Naive thymus-derived CD4-positive, alpha-beta T cell (primary cell): ENCODE measurements around the gene GAPDH. TPM values are rescaled to one million over a fixed set of nuclear protein-coding genes. Genes with fewer than 3 reads are reported as not detected.
"Not testable (repeated sequence)": the region's sequence is repeated elsewhere in the genome, so short reads cannot be mapped to it uniquely, and the experiment has no call there.

Experiments
- ATAC-seq: fragments of 150-1000 bp; cut with Tn5 transposase; 2 replicates; pipeline ENCODE4 v1.10.0; 2021; ENCODE audit warnings: mild to moderate bottlenecking, moderate library complexity
- CTCF ChIA-PET: fragments of 350-600 bp; sonication (Branson Sonifier 250); formaldehyde crosslinking; loops from one replicate; lab custom pipeline; 2021; ENCODE audit warnings: antibody characterized with exemption; lab: Charles Lee
- POLR2A ChIA-PET: fragments of 350-600 bp; sonication (Branson Sonifier 250); formaldehyde crosslinking; loops from one replicate; lab custom pipeline; 2021; ENCODE audit warnings: antibody characterized with exemption, inconsistent platforms; lab: Charles Lee
- DNase-seq, 9 donors: peaks; one replicate each; pipeline versions ENCODE4 v3.0.0 to v3.0.0-alpha.2; 2020 to 2022; ENCODE audit warnings: mixed read lengths in 1 of 9
- H3K27ac ChIP-seq: one replicate; pipeline ENCODE4 v1.7.0; 2013; ENCODE audit warnings: mild to moderate bottlenecking, low read depth, low read length, moderate library complexity
- H3K27me3 ChIP-seq, 2 donors: one replicate each; pipeline ENCODE4 v1.7.0; 2013; ENCODE audit warnings: low read length in 2 of 2, mild to moderate bottlenecking in 2 of 2, moderate library complexity in 2 of 2; ENCODE audit not compliant: control insufficient read depth in 2 of 2, insufficient read depth in 2 of 2
- H3K36me3 ChIP-seq, 3 experiments: 1 replicate in 2 of 3; 2 replicates in 1 of 3; pipeline ENCODE4 v1.7.0; 2013; ENCODE audit warnings: low read length in 3 of 3, mild to moderate bottlenecking in 3 of 3, moderate library complexity in 1 of 3; ENCODE audit not compliant: insufficient read depth in 3 of 3, control insufficient read depth in 2 of 3
- H3K4me1 ChIP-seq, 2 donors: one replicate each; pipeline ENCODE4 v1.7.0; 2013; ENCODE audit warnings: low read length in 2 of 2, mild to moderate bottlenecking in 2 of 2, moderate library complexity in 1 of 2; ENCODE audit not compliant: control insufficient read depth in 2 of 2, insufficient read depth in 2 of 2
- H3K4me3 ChIP-seq: 2 replicates; pipeline ENCODE4 v1.7.0; 2013; ENCODE audit warnings: mild to moderate bottlenecking, low read length
- H3K9me3 ChIP-seq, 3 experiments: 1 replicate in 2 of 3; 2 replicates in 1 of 3; pipeline ENCODE4 v1.7.0; 2013; ENCODE audit warnings: low read length in 3 of 3; ENCODE audit not compliant: control insufficient read depth in 2 of 3
- H3K27ac Mint-ChIP-seq, 9 donors: one replicate each; pipeline ENCODE4 v1.8.0; 2020 to 2022; ENCODE audit warnings: mixed read lengths in 9 of 9, mild to moderate bottlenecking in 8 of 9, moderate library complexity in 5 of 9, inconsistent platforms in 2 of 9
- H3K27me3 Mint-ChIP-seq, 5 donors: one replicate each; pipeline ENCODE4 v1.8.0; 2021 to 2022; ENCODE audit warnings: mixed read lengths in 5 of 5, mild to moderate bottlenecking in 1 of 5
- H3K36me3 Mint-ChIP-seq, 5 donors: one replicate each; pipeline ENCODE4 v1.8.0; 2020 to 2022; ENCODE audit warnings: mixed read lengths in 5 of 5, mild to moderate bottlenecking in 3 of 5, inconsistent platforms in 1 of 5
- H3K4me1 Mint-ChIP-seq, 7 donors: one replicate each; pipeline ENCODE4 v1.8.0; 2020 to 2022; ENCODE audit warnings: mixed read lengths in 7 of 7, mild to moderate bottlenecking in 3 of 7, inconsistent platforms in 1 of 7
- H3K4me3 Mint-ChIP-seq, 10 donors: one replicate each; pipeline ENCODE4 v1.8.0; 2020 to 2022; ENCODE audit warnings: mild to moderate bottlenecking in 10 of 10, mixed read lengths in 10 of 10, moderate library complexity in 6 of 10, inconsistent platforms in 2 of 10
- H3K9me3 Mint-ChIP-seq, 11 donors: one replicate each; pipeline ENCODE4 v1.8.0; 2020 to 2022; ENCODE audit warnings: mixed read lengths in 11 of 11, mild to moderate bottlenecking in 4 of 11, inconsistent platforms in 1 of 11, moderate library complexity in 1 of 11
- intact Hi-C, 2 donors: fragments of 100-400 bp; cut with micrococcal nuclease; formaldehyde crosslinking; loops; one replicate each; pipeline ENCODE4 v1.15.1; 2023
- polyA plus RNA-seq, 2 donors: library from polyadenylated mRNA; unstranded; fragments of 300-500 nt; fragmentation: Illumina TruSeq; gene quantifications; one replicate each; pipeline ENCODE4 v1.2.3, GENCODE V29; 2021
- total RNA-seq, 6 experiments: library from RNA in 5 of 6; stranded (reverse) in 5 of 6; gene quantifications; 1 replicate in 5 of 6; 2 replicates in 1 of 6; pipeline ENCODE4 v1.2.3 and lab custom pipeline; 2021 to 2026

The GAPDH gene
- total and polyA plus RNA-seq, 7 experiments from 2014 or later: 330 to 4,503 (median 970) TPM

DNA sequence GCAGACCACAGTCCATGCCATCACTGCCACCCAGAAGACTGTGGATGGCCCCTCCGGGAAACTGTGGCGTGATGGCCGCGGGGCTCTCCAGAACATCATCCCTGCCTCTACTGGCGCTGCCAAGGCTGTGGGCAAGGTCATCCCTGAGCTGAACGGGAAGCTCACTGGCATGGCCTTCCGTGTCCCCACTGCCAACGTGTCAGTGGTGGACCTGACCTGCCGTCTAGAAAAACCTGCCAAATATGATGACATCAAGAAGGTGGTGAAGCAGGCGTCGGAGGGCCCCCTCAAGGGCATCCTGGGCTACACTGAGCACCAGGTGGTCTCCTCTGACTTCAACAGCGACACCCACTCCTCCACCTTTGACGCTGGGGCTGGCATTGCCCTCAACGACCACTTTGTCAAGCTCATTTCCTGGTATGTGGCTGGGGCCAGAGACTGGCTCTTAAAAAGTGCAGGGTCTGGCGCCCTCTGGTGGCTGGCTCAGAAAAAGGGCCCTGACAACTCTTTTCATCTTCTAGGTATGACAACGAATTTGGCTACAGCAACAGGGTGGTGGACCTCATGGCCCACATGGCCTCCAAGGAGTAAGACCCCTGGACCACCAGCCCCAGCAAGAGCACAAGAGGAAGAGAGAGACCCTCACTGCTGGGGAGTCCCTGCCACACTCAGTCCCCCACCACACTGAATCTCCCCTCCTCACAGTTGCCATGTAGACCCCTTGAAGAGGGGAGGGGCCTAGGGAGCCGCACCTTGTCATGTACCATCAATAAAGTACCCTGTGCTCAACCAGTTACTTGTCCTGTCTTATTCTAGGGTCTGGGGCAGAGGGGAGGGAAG lies 3.5 kb downstream of the GAPDH start:
- not testable (repeated sequence) for H3K27me3 ChIP-seq

DNA sequence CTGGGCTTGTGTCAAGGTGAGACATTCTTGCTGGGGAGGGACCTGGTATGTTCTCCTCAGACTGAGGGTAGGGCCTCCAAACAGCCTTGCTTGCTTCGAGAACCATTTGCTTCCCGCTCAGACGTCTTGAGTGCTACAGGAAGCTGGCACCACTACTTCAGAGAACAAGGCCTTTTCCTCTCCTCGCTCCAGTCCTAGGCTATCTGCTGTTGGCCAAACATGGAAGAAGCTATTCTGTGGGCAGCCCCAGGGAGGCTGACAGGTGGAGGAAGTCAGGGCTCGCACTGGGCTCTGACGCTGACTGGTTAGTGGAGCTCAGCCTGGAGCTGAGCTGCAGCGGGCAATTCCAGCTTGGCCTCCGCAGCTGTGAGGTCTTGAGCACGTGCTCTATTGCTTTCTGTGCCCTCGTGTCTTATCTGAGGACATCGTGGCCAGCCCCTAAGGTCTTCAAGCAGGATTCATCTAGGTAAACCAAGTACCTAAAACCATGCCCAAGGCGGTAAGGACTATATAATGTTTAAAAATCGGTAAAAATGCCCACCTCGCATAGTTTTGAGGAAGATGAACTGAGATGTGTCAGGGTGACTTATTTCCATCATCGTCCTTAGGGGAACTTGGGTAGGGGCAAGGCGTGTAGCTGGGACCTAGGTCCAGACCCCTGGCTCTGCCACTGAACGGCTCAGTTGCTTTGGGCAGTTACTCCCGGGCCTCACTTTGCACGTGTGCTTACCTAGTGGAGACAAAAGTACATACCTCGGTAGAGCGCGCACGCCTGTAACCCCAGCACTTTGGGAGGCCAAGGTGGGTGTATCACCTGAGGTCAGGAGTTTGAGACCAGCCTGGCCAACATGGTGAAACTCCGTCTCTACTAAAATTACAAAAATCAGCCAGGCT lies 4.3 kb downstream of the GAPDH start:
- H3K4me1 ChIP-seq: peaks cover 27 to 36% of the 10 kb centered on the region in 2 donors
- POLR2A ChIA-PET: interaction anchor here (0.7 to 7.5 kb wide), 19 partner anchors 7 to 216 kb away, joined by 3 to 104 read pairs (median 6); partner anchors contain the start of genes CD27, MRPL51 and VAMP1
- intact Hi-C loops: loop anchor here (1.0 kb wide), 2 partner anchors 115 to 203 kb away; no protein-coding TSS in a partner anchor
- Mint-ChIP-seq H3K27ac (peak overlapping the region in 4 of 9 donors; percentile 22 to 92 (median 70)), H3K4me1 (peaks cover 36 to 64% (median 57%) of the 10 kb centered on the region in 7 donors), H3K9me3 (no peaks in the 10 kb centered on the region), H3K36me3 (peaks cover 6 to 34% (median 10%) of the 10 kb centered on the region in 5 donors), H3K4me3 (peak overlapping the region in 2 of 10 donors; percentile 81 to 83), H3K27me3 (no peaks in the 10 kb centered on the region)
- H3K36me3 ChIP-seq: peaks cover 12 to 47% (median 15%) of the 10 kb centered on the region in 3 experiments
- CTCF ChIA-PET: interaction anchor here (0.7 to 7.1 kb wide), 28 partner anchors 8 to 216 kb away, joined by 3 to 106 read pairs (median 4); partner anchors contain the start of gene VAMP1
- ATAC-seq (no peak), DNase-seq (no peak)
- H3K27me3 ChIP-seq: no peaks in the 10 kb centered on the region
- no peak overlapping the region for H3K4me3 ChIP-seq
- H3K27ac ChIP-seq: peak overlapping the region; percentile 52
- no peaks in the 10 kb centered on the region for H3K9me3 ChIP-seq

More for the DNA sequence above, 3.5 kb downstream of the GAPDH start:
- DNase-seq (peak; percentile 70 to 83 (median 78)), ATAC-seq (peak; percentile 33)
- H3K4me1 Mint-ChIP-seq: peaks cover 41 to 70% (median 64%) of the 10 kb centered on the region in 7 donors
- H3K27ac ChIP-seq: peak overlapping the region; percentile 52
- not testable (repeated sequence) for H3K9me3 Mint-ChIP-seq, H3K27me3 Mint-ChIP-seq, H3K9me3 ChIP-seq, H3K4me3 ChIP-seq
- peaks cover 6 to 37% (median 10%) of the 10 kb centered on the region in 5 donors for H3K36me3 Mint-ChIP-seq
- ChIA-PET CTCF (interaction anchor here (0.6 to 7.1 kb wide), 31 partner anchors 9 to 215 kb away, joined by 3 to 106 read pairs (median 5); partner anchors contain the start of genes CD27 and VAMP1), POLR2A (interaction anchor here (0.7 to 7.5 kb wide), 17 partner anchors 12 to 215 kb away, joined by 3 to 104 read pairs (median 6); partner anchors contain the start of genes MRPL51, VAMP1 and ZNF384)
- H3K27ac Mint-ChIP-seq: peak overlapping the region; percentile 66 to 94 (median 86)
- peak overlapping the region; percentile 19 to 99 (median 63) for H3K4me3 Mint-ChIP-seq
- H3K36me3 ChIP-seq: peaks cover 12 to 43% (median 15%) of the 10 kb centered on the region in 3 experiments
- peaks cover 35 to 44% of the 10 kb centered on the region in 2 donors for H3K4me1 ChIP-seq
- intact Hi-C loops: loop anchor here (1.0 kb wide), 3 partner anchors 114 to 214 kb away; no protein-coding TSS in a partner anchor

DNA sequence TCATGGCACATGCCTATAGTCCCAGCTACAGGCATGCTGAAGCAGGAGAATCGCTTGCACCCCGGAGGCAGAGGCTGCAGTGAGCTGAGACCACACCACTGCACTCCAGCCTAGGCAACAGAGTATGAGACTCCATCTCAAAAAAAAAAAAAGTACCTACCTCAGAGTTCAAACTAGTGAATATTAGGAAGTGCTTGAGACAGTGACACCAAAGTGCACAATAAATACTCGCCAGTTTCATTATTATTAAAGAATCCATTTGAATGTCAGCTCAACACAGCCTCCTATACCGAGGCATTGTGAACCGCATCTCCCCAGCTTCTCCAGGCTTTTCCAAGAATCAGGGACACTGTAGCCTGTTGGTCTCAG lies 5.0 kb downstream of the GAPDH start:
- intact Hi-C loops: no loop called here

DNA sequence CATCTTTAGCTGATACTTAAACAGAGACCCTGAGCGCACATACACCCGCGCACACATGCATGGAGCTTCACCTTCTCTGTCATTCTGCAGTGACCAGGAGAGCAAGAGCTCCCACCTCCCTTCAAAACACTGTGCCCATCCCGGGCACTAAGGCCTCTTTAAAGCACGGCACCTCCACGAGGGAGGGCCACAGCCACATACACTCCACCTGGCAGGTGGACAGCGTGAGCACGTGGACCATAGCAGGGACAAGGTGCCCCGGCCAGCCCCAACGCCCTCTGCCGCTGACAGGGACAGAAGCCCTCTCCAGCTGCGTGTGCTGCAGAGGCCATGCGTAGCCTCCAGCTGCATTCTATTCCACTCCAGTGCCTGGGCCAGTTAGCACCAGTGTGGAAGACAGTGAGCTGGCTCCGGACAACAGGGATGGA lies 5.4 kb downstream of the GAPDH start:
- H3K27ac ChIP-seq: peak overlapping the region; percentile 54
- Mint-ChIP-seq H3K27ac (peak overlapping the region in 7 of 9 donors; percentile 17 to 83 (median 57)), H3K36me3 (peaks cover 6 to 36% (median 10%) of the 10 kb centered on the region in 5 donors), H3K4me3 (peak overlapping the region; percentile 29 to 85 (median 79)), H3K27me3 (no peaks in the 10 kb centered on the region), H3K9me3 (no peaks in the 10 kb centered on the region), H3K4me1 (peaks cover 32 to 62% (median 57%) of the 10 kb centered on the region in 7 donors)
- DNase-seq: no peak
- intact Hi-C loops: loop anchor here in 1 of 2 donors (2.0 kb wide), 1 partner anchor 17 kb away; the partner anchor contains the start of gene IFFO1
- H3K4me3 ChIP-seq: no peak overlapping the region
- ChIA-PET CTCF (interaction anchor here (0.6 to 7.1 kb wide), 13 partner anchors 11 to 217 kb away, joined by 3 to 106 read pairs (median 4); partner anchors contain the start of gene VAMP1), POLR2A (interaction anchor here (0.5 to 7.5 kb wide), 14 partner anchors 8 to 212 kb away, joined by 3 to 104 read pairs (median 4); partner anchors contain the start of genes CD27, MRPL51 and VAMP1)
- peaks cover 23 to 34% of the 10 kb centered on the region in 2 donors for H3K4me1 ChIP-seq
- H3K36me3 ChIP-seq: peaks cover 12 to 50% (median 15%) of the 10 kb centered on the region in 3 experiments
- H3K27me3 ChIP-seq: no peaks in the 10 kb centered on the region
- H3K9me3 ChIP-seq: no peaks in the 10 kb centered on the region
- no peak for ATAC-seq

More for the DNA sequence above, 5.0 kb downstream of the GAPDH start:
- ATAC-seq: no peak
- ChIA-PET POLR2A (interaction anchor here (0.6 to 7.5 kb wide), 14 partner anchors 8 to 216 kb away, joined by 3 to 104 read pairs (median 6); partner anchors contain the start of genes CD27, MRPL51 and VAMP1), CTCF (interaction anchor here (0.6 to 7.1 kb wide), 13 partner anchors 12 to 217 kb away, joined by 3 to 106 read pairs (median 4); partner anchors contain the start of gene VAMP1)
- Mint-ChIP-seq H3K9me3 (no peaks in the 10 kb centered on the region), H3K27ac (peak overlapping the region in 7 of 9 donors; percentile 17 to 83 (median 56)), H3K4me3 (peak overlapping the region in 5 of 10 donors; percentile 29 to 83 (median 82)), H3K4me1 (peaks cover 32 to 62% (median 57%) of the 10 kb centered on the region in 7 donors), H3K36me3 (peaks cover 6 to 34% (median 10%) of the 10 kb centered on the region in 5 donors), H3K27me3 (no peaks in the 10 kb centered on the region)
- Histone ChIP-seq H3K4me3 (no peak overlapping the region), H3K27ac (no peak overlapping the region), H3K4me1 (peaks cover 23 to 34% of the 10 kb centered on the region in 2 donors), H3K36me3 (peaks cover 12 to 47% (median 15%) of the 10 kb centered on the region in 3 experiments), H3K9me3 (no peaks in the 10 kb centered on the region), H3K27me3 (no peaks in the 10 kb centered on the region)
- no peak for DNase-seq

DNA sequence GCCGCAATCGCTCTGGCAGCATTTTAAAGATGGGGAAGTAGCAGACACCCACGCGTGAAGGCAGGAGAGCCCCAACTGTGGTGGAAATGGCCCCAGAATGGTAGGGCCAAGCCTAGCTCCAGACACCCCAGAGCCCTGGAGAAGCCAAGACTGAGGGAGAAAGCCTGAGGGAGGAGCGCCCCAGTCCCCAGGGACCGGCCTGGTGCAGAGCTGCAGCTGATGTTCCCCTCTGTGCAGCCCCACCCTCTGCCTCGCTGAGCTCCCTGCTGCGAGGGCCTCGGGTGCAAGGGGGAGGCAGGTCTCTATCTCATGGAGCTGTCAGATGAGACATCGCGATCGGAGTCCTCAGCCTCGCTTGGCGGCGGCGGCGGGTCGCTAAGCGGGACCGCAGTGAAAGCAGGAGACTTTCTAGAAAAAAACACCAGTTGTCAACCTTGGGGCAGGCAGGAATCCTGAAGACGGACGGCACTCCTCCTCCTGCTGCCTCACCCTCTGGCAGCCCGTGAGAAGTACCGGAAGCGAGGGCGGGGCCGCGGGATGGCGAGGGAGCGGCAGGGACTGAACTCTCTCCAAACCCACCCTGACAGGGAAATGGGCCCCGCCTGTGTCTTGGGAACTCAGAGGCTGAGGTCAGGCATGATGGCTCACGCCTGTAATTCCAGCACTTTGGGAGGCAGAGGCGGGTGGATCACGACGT lies 6.0 kb downstream of the GAPDH start:
- H3K36me3 ChIP-seq: peaks cover 12 to 46% (median 15%) of the 10 kb centered on the region in 3 experiments
- CTCF ChIA-PET: interaction anchor here (0.9 to 7.1 kb wide), 7 partner anchors 11 to 218 kb away, joined by 3 to 106 read pairs (median 7); partner anchors contain the start of gene VAMP1
- peaks cover 6 to 30% (median 10%) of the 10 kb centered on the region in 5 donors for H3K36me3 Mint-ChIP-seq
- peaks cover 23 to 34% of the 10 kb centered on the region in 2 donors for H3K4me1 ChIP-seq
- ATAC-seq (peak; percentile 23), DNase-seq (peak in 6 of 9 donors; percentile 29 to 69 (median 36))
- peaks cover 32 to 61% (median 56%) of the 10 kb centered on the region in 7 donors for H3K4me1 Mint-ChIP-seq
- peak overlapping the region; percentile 27 for H3K4me3 ChIP-seq
- H3K27me3 ChIP-seq: no peaks in the 10 kb centered on the region
- POLR2A ChIA-PET: interaction anchor here (0.5 to 7.5 kb wide), 10 partner anchors 9 to 212 kb away, joined by 3 to 104 read pairs (median 5); partner anchors contain the start of genes MRPL51 and VAMP1
- peak overlapping the region; percentile 57 to 92 (median 83) for H3K27ac Mint-ChIP-seq
- intact Hi-C loops: loop anchor here in 1 of 2 donors (2.0 kb wide), 1 partner anchor 16 kb away; the partner anchor contains the start of gene IFFO1
- peak overlapping the region; percentile 66 to 85 (median 80) for H3K4me3 Mint-ChIP-seq
- no peaks in the 10 kb centered on the region for H3K27me3 Mint-ChIP-seq
- no peaks in the 10 kb centered on the region for H3K9me3 ChIP-seq
- peak overlapping the region; percentile 54 for H3K27ac ChIP-seq
- no peaks in the 10 kb centered on the region for H3K9me3 Mint-ChIP-seq
